Hindlimb muscle (tissue), 1 donor: ENCODE results near the gene RAPSN. TPM values are rescaled to one million over a fixed set of nuclear protein-coding genes. Genes with fewer than 3 reads are reported as not detected.

Experiments used
- DNase-seq: peaks from one replicate; pipeline ENCODE4 v3.0.0-alpha.2; 2013
- polyA plus RNA-seq: library from polyadenylated mRNA; unstranded; fragments of 120-200 nt; gene quantifications from one replicate; pipeline ENCODE4 v1.2.1, GENCODE V29; 2013; ENCODE audit not compliant: insufficient read length

Gene RAPSN
- polyA plus RNA-seq, 1 donor, result 126 TPM

GRCh38 chr11:47406896-47407745, 41.8 kb downstream of the RAPSN start:
- DNase-seq, result no peak

- DNase-seq, result no peak
Measured at GRCh38 chr11:47403571-47403970, 45.4 kb downstream of the RAPSN start.

- DNase-seq, result no peak
Measured at GRCh38 chr11:47403135-47403534, 45.8 kb downstream of the RAPSN start.

- DNase-seq, result no peak
Measured at GRCh38 chr11:47400768-47401279, 48.1 kb downstream of the RAPSN start.

GRCh38 chr11:47399860-47400767, 48.8 kb downstream of the RAPSN start:
- DNase-seq, result no peak

- DNase-seq, result no peak
Measured at GRCh38 chr11:47398551-47398950, 50.4 kb downstream of the RAPSN start.

- no peak for DNase-seq
Measured at GRCh38 chr11:47398011-47398410, 50.9 kb downstream of the RAPSN start.

- no peak for DNase-seq
Measured at GRCh38 chr11:47396049-47396320, 53.0 kb downstream of the RAPSN start.

GRCh38 chr11:47395223-47396048, 53.5 kb downstream of the RAPSN start:
- DNase-seq, result no peak

- DNase-seq, result no peak
Measured at GRCh38 chr11:47394322-47395222, 54.4 kb downstream of the RAPSN start.

GRCh38 chr11:47394050-47394321, 55.0 kb downstream of the RAPSN start:
- no peak for DNase-seq

- DNase-seq, result no peak
Measured at GRCh38 chr11:47393163-47394049, 55.5 kb downstream of the RAPSN start.

- no peak for DNase-seq
Measured at GRCh38 chr11:47392546-47393162, 56.3 kb downstream of the RAPSN start.

GRCh38 chr11:47391711-47392432, 57.1 kb downstream of the RAPSN start:
- no peak for DNase-seq

GRCh38 chr11:47391077-47391583, 57.8 kb downstream of the RAPSN start:
- no peak for DNase-seq

GRCh38 chr11:47390422-47390760, 58.5 kb downstream of the RAPSN start:
- no peak for DNase-seq

GRCh38 chr11:47389577-47390421, 59.1 kb downstream of the RAPSN start:
- no peak for DNase-seq
